ENCODE data around the gene SLFN14.

DNA sequence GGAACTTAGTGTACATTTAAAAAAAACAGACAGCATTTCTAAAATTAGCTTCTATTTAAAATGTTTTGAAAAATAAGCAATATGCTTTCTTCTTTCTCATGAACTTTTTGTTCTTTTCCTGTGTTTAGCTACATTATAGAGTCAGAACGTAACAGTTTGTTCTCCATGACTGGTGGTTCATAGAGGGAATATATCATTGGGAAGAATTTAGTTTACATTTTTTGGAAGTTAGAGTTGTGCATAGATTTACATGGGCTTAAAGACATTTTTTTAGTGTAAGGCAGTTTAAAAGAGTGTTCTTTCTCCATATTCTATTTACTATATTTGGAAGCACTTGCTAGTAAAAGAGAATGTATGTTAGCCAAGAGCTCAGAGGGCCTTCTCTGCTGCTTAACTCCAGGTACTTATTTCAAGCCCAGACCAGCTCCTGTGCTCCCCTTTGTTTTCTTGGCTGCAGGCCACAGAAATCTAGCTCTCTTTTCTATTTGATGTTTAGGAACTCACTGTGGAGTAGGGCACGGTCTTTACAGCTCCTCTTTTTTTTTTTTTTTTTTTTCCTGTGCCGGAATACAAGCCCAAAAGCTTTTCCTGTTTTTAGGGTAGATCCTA is 46.7 kb upstream of the SLFN14 start:
- TF ChIP-seq GATA2 (IDR thresholded peaks at IDR 0.05; ENCODE audit: low read depth, low read length), result no peak
- no peak for TF ChIP-seq GATA3 (IDR thresholded peaks at IDR 0.05; ENCODE audit: low read depth, low read length)

Measured in SH-SY5Y (cell line).